ENCODE measurements around the gene UGT1A9.
"Not testable (repeated sequence)": the region's sequence is repeated elsewhere in the genome, so short reads cannot be mapped to it uniquely, and the experiment has no call there.

The UGT1A9 gene

GRCh38 chr2:233688341-233688740, 16.6 kb downstream of the UGT1A9 start:
- ATAC-seq (replicated peaks; ENCODE audit: extremely low read depth, poor library complexity, severe bottlenecking) (no peak), DNase-seq (ENCODE audit: low spot score in 2 of 2) (no peak)
- Mint-ChIP-seq H3K36me3 (ENCODE audit: insufficient read depth) (no peaks in the 10 kb centered on the region), H3K27ac (ENCODE audit: low read depth) (no peak overlapping the region), H3K27me3 (peaks cover 48% of the 10 kb centered on the region), H3K4me3 (no peak overlapping the region), H3K9me3 (no peaks in the 10 kb centered on the region), H3K4me1 (no peaks in the 10 kb centered on the region)

GRCh38 chr2:233689031-233689430, 17.3 kb downstream of the UGT1A9 start:
- H3K27me3 Mint-ChIP-seq = peaks cover 55% of the 10 kb centered on the region
- no peaks in the 10 kb centered on the region for H3K9me3 Mint-ChIP-seq
- DNase-seq (ENCODE audit: low spot score in 2 of 2) (no peak), ATAC-seq (replicated peaks; ENCODE audit: extremely low read depth, poor library complexity, severe bottlenecking) (no peak)
- no peak overlapping the region for H3K4me3 Mint-ChIP-seq
- no peaks in the 10 kb centered on the region for H3K4me1 Mint-ChIP-seq
- no peaks in the 10 kb centered on the region for H3K36me3 Mint-ChIP-seq (ENCODE audit: insufficient read depth)
- no peak overlapping the region for H3K27ac Mint-ChIP-seq (ENCODE audit: low read depth)

- Mint-ChIP-seq H3K4me1 (no peaks in the 10 kb centered on the region), H3K9me3 (no peaks in the 10 kb centered on the region), H3K27ac (ENCODE audit: low read depth) (no peak overlapping the region), H3K36me3 (ENCODE audit: insufficient read depth) (no peaks in the 10 kb centered on the region), H3K4me3 (no peak overlapping the region), H3K27me3 (peaks cover 55% of the 10 kb centered on the region)
- DNase-seq (ENCODE audit: low spot score in 2 of 2) = no peak
- no peak for ATAC-seq (replicated peaks; ENCODE audit: extremely low read depth, poor library complexity, severe bottlenecking)
These were observed 17.8 kb downstream of the UGT1A9 start for GRCh38 chr2:233689501-233689900.

- DNase-seq (ENCODE audit: low spot score in 2 of 2) = no peak
- H3K4me1 Mint-ChIP-seq = no peaks in the 10 kb centered on the region
- H3K27ac Mint-ChIP-seq (ENCODE audit: low read depth) = no peak overlapping the region
- ATAC-seq (replicated peaks; ENCODE audit: extremely low read depth, poor library complexity, severe bottlenecking) = no peak
- no peaks in the 10 kb centered on the region for H3K9me3 Mint-ChIP-seq
- H3K4me3 Mint-ChIP-seq = no peak overlapping the region
- no peaks in the 10 kb centered on the region for H3K36me3 Mint-ChIP-seq (ENCODE audit: insufficient read depth)
- H3K27me3 Mint-ChIP-seq = peaks cover 62% of the 10 kb centered on the region
These were observed 18.7 kb downstream of the UGT1A9 start for GRCh38 chr2:233690444-233690843.

GRCh38 chr2:233691443-233692433, 20.0 kb downstream of the UGT1A9 start:
- Mint-ChIP-seq H3K36me3 (ENCODE audit: insufficient read depth) (no peaks in the 10 kb centered on the region), H3K27me3 (peaks cover 68% of the 10 kb centered on the region), H3K27ac (ENCODE audit: low read depth) (no peak overlapping the region), H3K4me3 (no peak overlapping the region), H3K4me1 (no peaks in the 10 kb centered on the region), H3K9me3 (no peaks in the 10 kb centered on the region)
- DNase-seq (ENCODE audit: low spot score in 2 of 2) = no peak
- no peak for ATAC-seq (replicated peaks; ENCODE audit: extremely low read depth, poor library complexity, severe bottlenecking)

- Mint-ChIP-seq H3K36me3 (ENCODE audit: insufficient read depth) (no peaks in the 10 kb centered on the region), H3K4me3 (no peak within 1 kb of the TSS), H3K27ac (ENCODE audit: low read depth) (no peak within 1 kb of the TSS), H3K9me3 (no peaks in the 10 kb centered on the region), H3K4me1 (no peaks in the 10 kb centered on the region), H3K27me3 (peaks cover 71% of the 10 kb centered on the region)
- no peak for DNase-seq (ENCODE audit: low spot score in 2 of 2)
- no peak for ATAC-seq (replicated peaks; ENCODE audit: extremely low read depth, poor library complexity, severe bottlenecking)
These were observed 20.9 kb downstream of the UGT1A9 start, which contains the start of gene UGT1A6 for GRCh38 chr2:233692648-233693047. UGT1A6 (plus strand) TSS chr2:233692890; CDS start chr2:233693005, 115 bp downstream.

GRCh38 chr2:233693963-233694362, 22.3 kb downstream of the UGT1A9 start:
- no peak for ATAC-seq (replicated peaks; ENCODE audit: extremely low read depth, poor library complexity, severe bottlenecking)
- Mint-ChIP-seq H3K36me3 (ENCODE audit: insufficient read depth) (no peaks in the 10 kb centered on the region), H3K4me3 (no peak overlapping the region), H3K4me1 (no peaks in the 10 kb centered on the region), H3K9me3 (no peaks in the 10 kb centered on the region), H3K27ac (ENCODE audit: low read depth) (no peak overlapping the region), H3K27me3 (peaks cover 64% of the 10 kb centered on the region)
- DNase-seq (ENCODE audit: low spot score in 2 of 2) = no peak

- Mint-ChIP-seq H3K27ac (ENCODE audit: low read depth) (no peak overlapping the region), H3K4me1 (no peaks in the 10 kb centered on the region), H3K4me3 (no peak overlapping the region), H3K36me3 (ENCODE audit: insufficient read depth) (no peaks in the 10 kb centered on the region), H3K9me3 (no peaks in the 10 kb centered on the region), H3K27me3 (peaks cover 50% of the 10 kb centered on the region)
- no peak for DNase-seq (ENCODE audit: low spot score in 2 of 2)
- no peak for ATAC-seq (replicated peaks; ENCODE audit: extremely low read depth, poor library complexity, severe bottlenecking)
These were observed 27.0 kb downstream of the UGT1A9 start for GRCh38 chr2:233698740-233699139.

- peaks cover 6% of the 10 kb centered on the region for H3K9me3 Mint-ChIP-seq
- H3K27me3 Mint-ChIP-seq = peaks cover 55% of the 10 kb centered on the region
- no peak overlapping the region for H3K4me3 Mint-ChIP-seq
- no peak for ATAC-seq (replicated peaks; ENCODE audit: extremely low read depth, poor library complexity, severe bottlenecking)
- DNase-seq (ENCODE audit: low spot score in 2 of 2) = no peak
- no peaks in the 10 kb centered on the region for H3K36me3 Mint-ChIP-seq (ENCODE audit: insufficient read depth)
- no peaks in the 10 kb centered on the region for H3K4me1 Mint-ChIP-seq
- no peak overlapping the region for H3K27ac Mint-ChIP-seq (ENCODE audit: low read depth)
These were observed 27.8 kb downstream of the UGT1A9 start for GRCh38 chr2:233699424-233700027.

GRCh38 chr2:233700028-233700635, 28.4 kb downstream of the UGT1A9 start:
- Mint-ChIP-seq H3K4me1 (no peaks in the 10 kb centered on the region), H3K4me3 (no peak overlapping the region), H3K9me3 (peaks cover 6% of the 10 kb centered on the region), H3K27ac (ENCODE audit: low read depth) (no peak overlapping the region), H3K27me3 (peaks cover 58% of the 10 kb centered on the region), H3K36me3 (ENCODE audit: insufficient read depth) (no peaks in the 10 kb centered on the region)
- DNase-seq (ENCODE audit: low spot score in 2 of 2) (no peak), ATAC-seq (replicated peaks; ENCODE audit: extremely low read depth, poor library complexity, severe bottlenecking) (no peak)

- not testable (repeated sequence) for H3K9me3 Mint-ChIP-seq; H3K27ac Mint-ChIP-seq (ENCODE audit: low read depth); DNase-seq (ENCODE audit: low spot score in 2 of 2); H3K36me3 Mint-ChIP-seq (ENCODE audit: insufficient read depth); H3K4me1 Mint-ChIP-seq; ATAC-seq (replicated peaks; ENCODE audit: extremely low read depth, poor library complexity, severe bottlenecking); H3K4me3 Mint-ChIP-seq
- peaks cover 57% of the 10 kb centered on the region for H3K27me3 Mint-ChIP-seq
These were observed 29.1 kb downstream of the UGT1A9 start for GRCh38 chr2:233700842-233701241.

GRCh38 chr2:233702238-233702637, 30.5 kb downstream of the UGT1A9 start:
- H3K36me3 Mint-ChIP-seq (ENCODE audit: insufficient read depth) = no peaks in the 10 kb centered on the region
- ATAC-seq (replicated peaks; ENCODE audit: extremely low read depth, poor library complexity, severe bottlenecking) (no peak), DNase-seq (ENCODE audit: low spot score in 2 of 2) (no peak)
- H3K27ac Mint-ChIP-seq (ENCODE audit: low read depth) = no peak overlapping the region
- H3K9me3 Mint-ChIP-seq = peaks cover 6% of the 10 kb centered on the region
- peaks cover 48% of the 10 kb centered on the region for H3K27me3 Mint-ChIP-seq
- no peaks in the 10 kb centered on the region for H3K4me1 Mint-ChIP-seq
- no peak overlapping the region for H3K4me3 Mint-ChIP-seq
